GM18520 (cell line): ENCODE measurements around the gene IRF5.
"Not testable (repeated sequence)": the region's sequence is repeated elsewhere in the genome, so short reads cannot be mapped to it uniquely, and the experiment has no call there.

Experiments
- ATAC-seq: cut with Tn5 transposase; IDR thresholded peaks from one replicate; pipeline ENCODE4 v1.9.1; 2021; ENCODE audit not compliant: unreplicated experiment

The IRF5 gene

GRCh38 chr7:128938544-128939074 is 882 bp downstream of the IRF5 start:
- no peak for ATAC-seq

DNA sequence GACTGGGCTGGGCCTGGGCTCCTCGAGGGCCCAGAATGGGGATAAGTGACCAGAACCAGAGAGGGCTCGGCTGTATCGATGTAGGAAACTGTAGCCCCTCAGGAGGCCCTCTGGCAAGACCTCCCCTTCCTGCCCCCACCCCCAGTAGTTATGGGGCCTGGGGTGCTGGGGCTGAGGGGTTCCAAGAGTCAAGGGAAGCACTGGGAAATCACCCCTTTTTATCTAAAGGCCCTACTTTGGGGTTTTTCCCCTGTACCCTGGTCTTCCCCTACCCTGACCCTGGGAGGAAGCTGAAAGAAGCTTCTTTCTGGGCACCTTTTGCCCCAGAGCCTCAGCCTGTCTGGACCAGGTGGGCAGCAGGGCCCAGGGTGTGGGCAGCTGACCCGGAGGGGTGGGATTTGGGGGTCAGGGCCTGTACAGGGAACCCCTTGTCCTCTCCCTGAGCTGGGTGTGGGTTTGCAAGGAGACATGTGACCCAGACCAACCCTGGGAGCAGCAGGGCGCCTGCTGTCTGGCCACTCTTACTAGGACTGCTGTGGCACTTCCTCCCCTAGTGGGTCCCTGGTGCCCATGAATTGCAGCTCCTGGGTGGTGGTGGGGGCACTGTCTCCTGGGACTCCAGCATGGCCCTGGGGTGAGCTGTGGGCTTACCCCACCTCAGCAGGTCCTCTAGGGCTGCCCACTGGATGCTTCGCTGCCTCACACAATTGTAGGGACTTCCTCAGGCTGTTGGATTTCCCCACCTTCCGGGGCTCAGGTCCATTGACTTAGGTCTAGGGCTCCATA is 1.5 kb downstream of the IRF5 start:
- ATAC-seq = no peak

DNA sequence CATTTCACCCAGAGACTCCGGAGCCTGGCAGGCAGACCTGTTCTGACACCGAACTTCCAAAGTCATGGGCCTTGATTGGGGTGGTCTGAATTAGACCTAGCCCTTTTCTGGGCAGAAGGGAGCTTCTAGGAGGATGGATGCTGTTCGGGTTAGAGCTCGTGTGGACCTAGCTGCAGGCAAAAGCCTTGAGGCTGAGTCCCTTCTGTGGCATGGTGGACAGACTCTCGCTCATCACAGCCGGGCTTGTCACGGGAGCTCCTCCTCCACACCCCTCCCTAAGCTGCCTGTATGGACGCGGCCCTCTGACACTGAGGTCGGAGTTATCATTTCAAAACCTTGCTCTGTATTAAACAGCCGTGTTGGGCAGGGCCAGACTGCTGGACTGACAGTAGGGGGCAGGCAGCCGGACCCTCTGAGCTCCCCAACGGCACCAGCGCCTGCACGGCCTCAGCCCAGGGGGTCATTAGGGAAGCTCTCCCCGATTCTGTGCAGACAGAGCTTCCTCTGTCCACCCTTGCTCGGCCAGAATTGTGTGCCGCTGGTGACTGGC is 2.2 kb downstream of the IRF5 start:
- ATAC-seq = no peak

- peak; percentile 30 for ATAC-seq
Measured at GRCh38 chr7:128940494-128941322, 3.0 kb downstream of the IRF5 start.

GRCh38 chr7:128941323-128941890 is 3.7 kb downstream of the IRF5 start:
- no peak for ATAC-seq

- ATAC-seq = no peak
Measured at GRCh38 chr7:128941946-128942526, 4.3 kb downstream of the IRF5 start.

DNA sequence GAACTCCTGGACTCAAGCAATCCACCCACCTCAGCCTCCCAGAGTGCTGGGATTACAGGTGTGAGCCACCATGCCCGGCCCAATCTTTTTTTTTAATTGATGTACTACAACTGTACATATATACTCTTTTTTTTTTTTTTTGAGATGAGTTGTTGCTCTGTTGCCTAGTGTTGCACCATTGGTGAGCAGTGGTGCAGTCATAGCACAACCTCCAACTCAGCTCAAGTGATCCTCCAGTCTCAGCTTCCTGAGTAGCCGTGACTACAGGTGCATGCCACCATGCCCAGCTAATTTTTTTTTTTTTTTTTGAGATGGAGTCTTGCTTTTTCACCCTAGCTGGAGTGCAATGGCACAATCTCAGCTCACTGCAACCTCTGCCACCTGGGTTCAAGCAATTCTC is 5.5 kb downstream of the IRF5 start:
- ATAC-seq = not testable (repeated sequence)

- no peak for ATAC-seq
Measured at GRCh38 chr7:128944487-128945236, 6.9 kb downstream of the IRF5 start.

GRCh38 chr7:128945668-128946366 is 8.1 kb downstream of the IRF5 start:
- no peak for ATAC-seq

DNA sequence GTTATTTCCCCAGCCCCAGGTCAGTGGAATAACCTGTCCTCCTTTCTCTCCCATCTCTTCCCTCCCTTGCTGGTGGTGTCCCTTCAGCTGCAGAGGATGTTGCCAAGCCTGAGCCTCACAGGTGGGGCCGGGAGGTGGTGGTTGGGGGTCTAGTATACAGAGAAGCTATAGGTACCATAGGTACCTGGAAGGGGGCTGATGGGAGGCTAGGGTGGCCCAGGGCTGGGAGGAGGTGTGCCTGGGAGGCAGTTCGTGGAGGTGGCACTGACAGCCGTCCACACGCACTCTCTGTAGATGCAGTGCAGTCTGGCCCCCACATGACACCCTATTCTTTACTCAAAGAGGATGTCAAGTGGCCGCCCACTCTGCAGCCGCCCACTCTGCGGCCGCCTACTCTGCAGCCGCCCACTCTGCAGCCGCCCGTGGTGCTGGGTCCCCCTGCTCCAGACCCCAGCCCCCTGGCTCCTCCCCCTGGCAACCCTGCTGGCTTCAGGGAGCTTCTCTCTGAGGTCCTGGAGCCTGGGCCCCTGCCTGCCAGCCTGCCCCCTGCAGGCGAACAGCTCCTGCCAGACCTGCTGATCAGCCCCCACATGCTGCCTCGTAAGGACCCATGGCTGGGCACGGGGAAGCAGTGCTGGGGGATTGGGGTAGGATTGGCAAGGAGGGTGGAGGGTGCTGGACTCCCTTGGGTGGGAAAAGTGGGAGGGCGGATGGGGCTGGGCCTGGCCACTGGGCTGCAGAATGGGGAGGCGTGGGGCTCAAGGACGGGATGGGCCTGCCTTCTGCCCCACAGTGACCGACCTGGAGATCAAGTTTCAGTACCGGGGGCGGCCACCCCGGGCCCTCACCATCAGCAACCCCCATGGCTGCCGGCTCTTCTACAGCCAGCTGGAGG is 9.5 kb downstream of the IRF5 start:
- ATAC-seq = no peak

DNA sequence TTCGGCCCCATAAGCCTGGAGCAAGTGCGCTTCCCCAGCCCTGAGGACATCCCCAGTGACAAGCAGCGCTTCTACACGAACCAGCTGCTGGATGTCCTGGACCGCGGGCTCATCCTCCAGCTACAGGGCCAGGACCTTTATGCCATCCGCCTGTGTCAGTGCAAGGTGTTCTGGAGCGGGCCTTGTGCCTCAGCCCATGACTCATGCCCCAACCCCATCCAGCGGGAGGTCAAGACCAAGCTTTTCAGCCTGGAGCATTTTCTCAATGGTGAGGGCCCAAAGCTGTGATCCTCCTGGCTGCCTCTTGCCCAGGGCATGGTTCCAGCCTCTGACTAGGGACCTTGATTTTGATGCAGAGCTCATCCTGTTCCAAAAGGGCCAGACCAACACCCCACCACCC is 10.1 kb downstream of the IRF5 start:
- ATAC-seq = no peak

DNA sequence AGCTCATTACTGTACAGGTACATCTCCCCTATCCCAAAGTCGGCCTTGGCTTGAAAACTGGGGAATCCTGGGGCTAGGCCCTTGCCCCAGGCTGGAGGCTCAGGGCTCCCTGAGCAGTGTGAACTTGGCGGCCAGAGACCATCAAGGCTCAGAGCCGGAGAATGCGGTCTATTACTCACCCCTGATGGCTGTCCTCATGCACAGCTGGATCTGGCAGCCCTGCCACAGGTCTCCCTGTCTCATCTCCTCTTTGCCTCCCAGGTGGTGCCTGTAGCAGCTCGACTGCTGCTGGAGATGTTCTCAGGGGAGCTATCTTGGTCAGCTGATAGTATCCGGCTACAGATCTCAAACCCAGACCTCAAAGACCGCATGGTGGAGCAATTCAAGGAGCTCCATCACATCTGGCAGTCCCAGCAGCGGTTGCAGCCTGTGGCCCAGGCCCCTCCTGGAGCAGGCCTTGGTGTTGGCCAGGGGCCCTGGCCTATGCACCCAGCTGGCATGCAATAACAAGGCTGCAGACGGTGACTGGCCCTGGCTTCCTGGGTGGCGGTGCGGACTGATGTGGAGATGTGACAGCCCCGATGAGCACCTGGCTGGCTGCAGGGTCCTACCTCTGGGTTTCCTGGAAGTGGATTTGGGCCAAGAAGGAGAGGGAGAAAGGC is 10.7 kb downstream of the IRF5 start:
- no peak for ATAC-seq

DNA sequence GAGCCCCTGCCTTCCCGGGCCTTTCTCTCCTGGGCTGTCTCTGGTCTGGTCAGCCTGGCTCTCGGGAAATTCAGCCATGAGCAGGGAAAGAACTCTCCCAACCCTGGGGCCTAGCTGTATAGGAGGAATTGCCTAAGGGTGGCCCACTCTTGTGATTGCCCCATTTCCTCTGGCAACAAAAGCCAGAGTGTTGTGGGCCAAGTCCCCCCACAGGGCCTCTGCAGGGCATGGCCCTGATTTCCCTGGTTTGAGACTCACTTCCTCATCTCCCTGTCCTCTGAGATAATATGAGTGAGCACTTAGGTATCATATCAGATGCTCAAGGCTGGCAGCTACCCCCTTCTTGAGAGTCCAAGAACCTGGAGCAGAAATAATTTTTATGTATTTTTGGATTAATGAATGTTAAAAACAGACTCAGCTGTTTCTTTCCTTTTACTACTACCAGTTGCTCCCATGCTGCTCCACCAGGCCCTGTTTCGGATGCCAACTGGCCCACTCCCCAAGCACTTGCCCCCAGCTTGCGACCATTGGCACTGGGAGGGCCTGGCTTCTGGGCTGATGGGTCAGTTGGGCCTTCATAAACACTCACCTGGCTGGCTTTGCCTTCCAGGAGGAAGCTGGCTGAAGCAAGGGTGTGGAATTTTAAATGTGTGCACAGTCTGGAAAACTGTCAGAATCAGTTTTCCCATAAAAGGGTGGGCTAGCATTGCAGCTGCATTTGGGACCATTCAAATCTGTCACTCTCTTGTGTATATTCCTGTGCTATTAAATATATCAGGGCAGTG is 11.4 kb downstream of the IRF5 start:
- no peak for ATAC-seq

DNA sequence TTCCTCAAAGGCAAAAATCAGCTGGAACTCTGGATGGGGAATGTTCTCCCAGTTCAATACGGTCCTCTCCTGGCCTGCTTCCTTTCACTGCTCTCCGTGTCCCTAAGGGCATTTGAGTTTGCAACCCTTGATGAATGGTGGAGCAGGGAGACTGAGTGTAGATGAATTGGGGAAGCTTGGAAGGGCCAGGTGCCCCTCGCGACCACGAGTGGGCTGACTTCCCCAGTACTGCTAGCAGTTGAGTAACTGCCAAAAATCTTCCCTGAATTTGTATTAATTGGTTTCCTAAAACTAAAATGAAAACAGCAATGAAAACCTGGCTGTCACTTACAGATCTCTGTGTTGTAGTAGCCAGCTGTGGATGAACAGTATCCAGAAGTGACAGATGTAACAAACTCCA is 13.6 kb downstream of the IRF5 start:
- ATAC-seq = no peak

- no peak for ATAC-seq
Measured at GRCh38 chr7:128954150-128954549, 16.4 kb downstream of the IRF5 start.

DNA sequence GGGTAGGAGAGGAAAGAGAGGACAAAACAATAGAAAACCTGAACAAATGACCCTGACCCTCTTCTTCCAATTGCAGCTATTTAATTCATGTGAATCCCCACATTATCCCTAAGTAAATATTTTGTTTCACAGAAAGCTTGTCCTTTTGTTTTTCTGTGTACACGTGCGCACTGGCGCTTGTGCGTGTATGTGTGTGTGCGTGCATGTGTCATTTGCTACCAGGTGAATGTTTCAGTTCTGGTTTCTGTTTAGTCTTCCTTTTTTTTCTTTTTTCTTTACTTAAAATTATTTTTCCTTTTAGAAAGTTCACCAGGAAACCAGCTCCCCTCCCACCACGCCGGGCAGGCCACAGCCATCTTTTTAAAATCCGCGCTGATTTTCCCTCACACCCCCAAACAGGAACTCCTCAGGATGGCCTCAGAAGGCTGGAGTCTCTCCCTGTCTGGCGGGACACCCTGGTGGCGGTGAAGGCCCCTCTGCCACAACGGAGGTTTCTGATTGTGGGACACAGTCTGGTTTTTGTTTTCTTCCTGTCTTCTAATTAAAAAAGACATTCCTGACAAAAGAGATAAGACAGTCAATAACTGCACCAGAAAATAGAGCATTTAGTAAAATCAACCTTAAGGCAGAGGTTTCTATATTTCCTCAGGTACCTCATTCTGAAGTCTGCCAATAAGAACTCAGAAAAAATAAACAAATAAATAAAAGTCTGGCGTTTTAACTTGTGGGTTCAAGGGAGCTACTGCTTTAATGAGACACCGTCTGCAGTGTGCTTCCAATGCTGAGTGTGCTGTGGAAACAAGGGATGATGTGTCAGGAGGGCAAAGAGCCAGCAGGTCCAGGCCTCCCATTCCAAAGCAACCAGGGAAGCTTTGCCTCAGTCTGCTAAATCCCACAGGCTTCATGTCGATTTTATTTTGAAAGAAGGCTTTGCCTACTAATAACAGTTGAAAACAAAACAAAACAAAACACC is 17.4 kb downstream of the IRF5 start:
- ATAC-seq = peak; percentile 45
